Esophagus muscularis mucosa (tissue), 4 donors: ENCODE measurements around the gene PGAM4. TPM values are rescaled to one million over a fixed set of nuclear protein-coding genes. Genes with fewer than 3 reads are reported as not detected.

Experiments
- DNase-seq: peaks from one replicate; pipeline ENCODE4 v3.0.0-alpha.2; 2017; ENCODE audit errors: extremely low spot score
- H3K27ac ChIP-seq, 4 donors: fragments of 200-600 bp; sonication (generic); replicated peaks in 1 of 4; 1 replicate in 3 of 4; 2 replicates in 1 of 4; pipeline ENCODE4 v1.5.1; 2016 to 2019; ENCODE audit warnings: mild to moderate bottlenecking in 1 of 4
- H3K27me3 ChIP-seq, 4 donors: fragments of 200-600 bp; sonication (generic); one replicate each; pipeline versions ENCODE4 v1.5.1 to v1.6.0; 2016 to 2019
- H3K36me3 ChIP-seq, 4 donors: fragments of 200-600 bp; sonication (generic); one replicate each; pipeline ENCODE4 v1.5.1; 2016 to 2019
- H3K4me1 ChIP-seq, 4 donors: fragments of 200-600 bp; sonication (generic); one replicate each; pipeline ENCODE4 v1.5.1; 2016 to 2019
- H3K4me3 ChIP-seq, 4 donors: fragments of 200-600 bp; sonication (generic); 1 replicate in 2 of 4; 2 replicates in 2 of 4; pipeline ENCODE4 v1.5.1; 2016 to 2019; ENCODE audit warnings: mild to moderate bottlenecking in 4 of 4, moderate library complexity in 1 of 4
- H3K9me3 ChIP-seq, 4 donors: fragments of 200-600 bp; sonication (generic); 1 replicate in 3 of 4; 2 replicates in 1 of 4; pipeline ENCODE4 v1.5.1; 2016 to 2019
- CTCF ChIP-seq, 3 experiments: fragments of 200-600 bp in 2 of 3; fragments of 450-650 bp in 1 of 3; sonication (generic) in 2 of 3; IDR thresholded peaks; one replicate each; pipeline ENCODE4 v1.5.1; 2017 to 2019; ENCODE audit warnings: antibody characterized with exemption in 3 of 3, mild to moderate bottlenecking in 2 of 3, moderate library complexity in 1 of 3
- EP300 ChIP-seq: sonication (generic); formaldehyde crosslinking; IDR thresholded peaks from one replicate; pipeline ENCODE4 v1.6.1; 2017; ENCODE audit warnings: antibody characterized with exemption
- POLR2A ChIP-seq: fragments of 450-650 bp; IDR thresholded peaks from one replicate; pipeline ENCODE4 v1.6.1; 2017; ENCODE audit warnings: antibody characterized with exemption, moderate library complexity, mild to moderate bottlenecking, low read depth
- POLR2AphosphoS5 ChIP-seq, 2 donors: sonication (generic); formaldehyde crosslinking; IDR thresholded peaks; one replicate each; pipeline ENCODE4 v1.6.1; 2017; ENCODE audit warnings: antibody characterized with exemption in 2 of 2
- WGBS: methylation state at CpG from one replicate; pipeline ENCODE4 v1.1.5; 2018; 5-methylcytosine and 5-hydroxymethylcytosine counted together
- intact Hi-C: fragments of 100-400 bp; cut with DNase I; formaldehyde crosslinking; loops from one replicate; pipeline ENCODE4 v1.15.1; 2023
- total RNA-seq, 4 donors: library from RNA; depleted of rRNA; stranded (reverse); fragments of >200 nt; gene quantifications; one replicate each; pipeline versions ENCODE4 v1.1.0 to v1.2.1, GENCODE V29; 2016

The PGAM4 gene
- total RNA-seq, 4 donors from 2014 or later = not detected

- Histone ChIP-seq H3K4me1 (no peaks in the 10 kb centered on the region), H3K9me3 (no peaks in the 10 kb centered on the region), H3K27me3 (no peaks in the 10 kb centered on the region), H3K4me3 (no peak overlapping the region), H3K27ac (no peak overlapping the region), H3K36me3 (no peaks in the 10 kb centered on the region)
- intact Hi-C loops = no loop called here
- DNase-seq = no peak
- TF ChIP-seq CTCF (IDR thresholded peaks at IDR 0.05) = no peak
- no peak for TF ChIP-seq POLR2AphosphoS5 (IDR thresholded peaks at IDR 0.05)
- no peak for TF ChIP-seq EP300
- no peak for TF ChIP-seq POLR2A
- 76% methylated on average over 2 of the region's 2 CpGs for WGBS
These were observed 6.3 kb upstream of the PGAM4 start for GRCh38 chrX:77975755-77976154.

- no peaks in the 10 kb centered on the region for H3K4me1 ChIP-seq
These were observed 1.8 kb downstream of the PGAM4 start for GRCh38 chrX:77967631-77968030.

GRCh38 chrX:77966361-77966760 is 3.1 kb downstream of the PGAM4 start:
- intact Hi-C loops = no loop called here
- no peaks in the 10 kb centered on the region for H3K36me3 ChIP-seq

More at GRCh38 chrX:77967631-77968030, 1.8 kb downstream of the PGAM4 start:
- H3K27ac ChIP-seq = no peak overlapping the region
- TF ChIP-seq POLR2AphosphoS5 (IDR thresholded peaks at IDR 0.05) (no peak), POLR2A (no peak), EP300 (no peak), CTCF (IDR thresholded peaks at IDR 0.05) (no peak)
- no peaks in the 10 kb centered on the region for H3K36me3 ChIP-seq
- no peak for DNase-seq
- no peak overlapping the region for H3K4me3 ChIP-seq
- H3K27me3 ChIP-seq = no peaks in the 10 kb centered on the region
- 41% methylated on average over 1 of the region's 1 CpG for WGBS
- no peaks in the 10 kb centered on the region for H3K9me3 ChIP-seq
- intact Hi-C loops = no loop called here

GRCh38 chrX:77962068-77962902 is 7.2 kb downstream of the PGAM4 start:
- DNase-seq = no peak
- Histone ChIP-seq H3K36me3 (no peaks in the 10 kb centered on the region), H3K4me1 (no peaks in the 10 kb centered on the region), H3K9me3 (peaks cover 0 to 7% (median 0%) of the 10 kb centered on the region in 4 donors), H3K27me3 (no peaks in the 10 kb centered on the region), H3K27ac (no peak overlapping the region), H3K4me3 (no peak overlapping the region)
- intact Hi-C loops = no loop called here
- 76% methylated on average over 13 of the region's 13 CpGs for WGBS
- TF ChIP-seq CTCF (IDR thresholded peaks at IDR 0.05) (no peak), POLR2AphosphoS5 (IDR thresholded peaks at IDR 0.05) (no peak), EP300 (no peak)

More at GRCh38 chrX:77966361-77966760, 3.1 kb downstream of the PGAM4 start:
- TF ChIP-seq POLR2AphosphoS5 (IDR thresholded peaks at IDR 0.05) (no peak), CTCF (IDR thresholded peaks at IDR 0.05) (no peak), EP300 (no peak), POLR2A (no peak)
- no peaks in the 10 kb centered on the region for H3K4me1 ChIP-seq
- DNase-seq = no peak
- no peak overlapping the region for H3K27ac ChIP-seq
- H3K4me3 ChIP-seq = no peak overlapping the region
- H3K9me3 ChIP-seq = no peaks in the 10 kb centered on the region
- no peaks in the 10 kb centered on the region for H3K27me3 ChIP-seq
- 88% methylated on average over 3 of the region's 3 CpGs for WGBS

GRCh38 chrX:77961063-77961462 is 8.4 kb downstream of the PGAM4 start:
- intact Hi-C loops = no loop called here
- TF ChIP-seq POLR2AphosphoS5 (IDR thresholded peaks at IDR 0.05) (no peak), CTCF (IDR thresholded peaks at IDR 0.05) (no peak), POLR2A (no peak), EP300 (no peak)
- Histone ChIP-seq H3K9me3 (peaks cover 0 to 7% (median 0%) of the 10 kb centered on the region in 4 donors), H3K4me3 (no peak overlapping the region), H3K4me1 (no peaks in the 10 kb centered on the region), H3K27ac (no peak overlapping the region), H3K27me3 (no peaks in the 10 kb centered on the region), H3K36me3 (no peaks in the 10 kb centered on the region)
- WGBS = 88% methylated on average over 2 of the region's 2 CpGs
- no peak for DNase-seq
